Stimulated activated CD8-positive, alpha-beta memory T cell treated with anti-CD3 and anti-CD28 coated beads, Interleukin-15, amount 100 ng/mL, for 4 hours (primary cell): ENCODE data around the gene SNRNP27.
"Not testable (repeated sequence)": the region's sequence is repeated elsewhere in the genome, so short reads cannot be mapped to it uniquely, and the experiment has no call there.

Source experiments
- DNase-seq, 2 donors: peaks; one replicate each; pipeline ENCODE4 v3.0.0-alpha.2; 2020; ENCODE audit warnings: low read depth in 2 of 2

Gene SNRNP27

DNA sequence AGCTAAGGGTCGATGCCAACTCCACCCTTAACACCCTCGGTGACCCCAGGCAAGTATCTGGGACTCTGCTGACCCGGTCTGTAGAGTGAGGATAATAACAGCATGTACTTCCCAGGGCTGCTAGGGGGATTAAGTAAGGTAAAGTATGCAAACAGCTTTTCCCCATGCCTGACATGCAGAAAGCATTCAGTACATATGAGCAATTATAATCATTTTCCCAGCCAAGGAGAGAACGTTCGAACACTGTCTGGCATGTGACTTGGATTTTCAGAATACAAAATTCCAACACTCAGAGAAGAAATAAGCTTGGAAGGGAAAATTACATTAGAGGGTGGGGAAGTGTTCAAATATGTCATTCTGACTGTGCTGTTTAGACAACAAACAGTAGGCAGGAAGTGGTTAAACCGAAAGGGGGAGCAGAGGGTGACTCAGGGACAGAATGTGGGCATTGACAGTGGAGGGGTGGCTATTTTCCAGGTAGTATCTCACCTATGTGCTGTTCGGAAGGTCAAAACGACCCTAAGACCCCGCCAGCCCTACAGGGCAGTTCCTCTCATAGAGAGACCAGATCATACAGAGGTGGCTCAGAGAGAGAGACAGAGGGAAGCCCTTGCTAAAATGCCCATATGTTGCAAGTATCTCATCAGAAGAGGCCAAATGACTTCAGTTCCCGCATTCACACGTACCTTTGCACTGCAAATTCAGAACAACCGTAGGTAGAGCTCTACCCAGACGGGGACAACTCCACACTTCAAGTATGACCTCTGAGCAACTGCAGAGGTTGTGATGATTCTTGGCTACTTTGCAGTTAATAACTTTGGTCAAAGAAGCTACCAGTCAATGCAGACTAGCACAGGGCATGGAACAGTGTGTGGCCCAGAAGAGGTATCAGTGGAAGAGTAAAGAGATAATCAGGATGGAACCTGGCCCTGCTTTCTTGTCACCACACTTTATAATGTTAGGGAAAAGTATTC is 52.9 kb downstream of the SNRNP27 start:
- DNase-seq, result peak; percentile 25 to 35

DNA sequence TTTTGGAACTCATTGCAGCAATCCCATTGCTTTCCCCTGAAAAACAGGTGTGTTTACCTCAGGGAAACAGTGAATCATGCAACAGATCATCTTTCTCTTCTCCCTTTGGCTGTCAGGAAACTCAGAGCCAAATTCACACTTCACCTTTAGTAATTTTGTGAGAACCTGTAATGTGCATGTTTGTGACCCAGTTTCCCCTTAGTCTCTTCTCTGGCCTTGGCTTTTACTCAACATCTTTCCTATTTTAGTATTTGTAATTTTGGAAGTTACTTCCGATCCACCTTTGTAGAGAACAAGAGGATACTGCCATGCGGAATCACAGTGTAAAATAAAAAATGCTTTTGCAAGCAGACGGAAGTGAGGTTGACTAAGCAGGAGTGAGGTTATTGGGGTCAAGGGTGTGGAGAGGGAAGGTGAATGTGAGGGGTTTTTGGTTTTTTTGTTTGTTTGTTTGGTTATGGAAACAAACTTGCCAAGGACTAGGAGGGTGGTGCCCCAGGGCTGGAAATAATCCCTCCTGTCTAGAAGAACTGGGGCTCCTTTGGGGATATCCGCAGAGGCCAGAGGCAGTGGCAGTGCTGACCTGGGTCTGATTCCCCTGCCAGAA is 53.7 kb downstream of the SNRNP27 start:
- no peak for DNase-seq

DNA sequence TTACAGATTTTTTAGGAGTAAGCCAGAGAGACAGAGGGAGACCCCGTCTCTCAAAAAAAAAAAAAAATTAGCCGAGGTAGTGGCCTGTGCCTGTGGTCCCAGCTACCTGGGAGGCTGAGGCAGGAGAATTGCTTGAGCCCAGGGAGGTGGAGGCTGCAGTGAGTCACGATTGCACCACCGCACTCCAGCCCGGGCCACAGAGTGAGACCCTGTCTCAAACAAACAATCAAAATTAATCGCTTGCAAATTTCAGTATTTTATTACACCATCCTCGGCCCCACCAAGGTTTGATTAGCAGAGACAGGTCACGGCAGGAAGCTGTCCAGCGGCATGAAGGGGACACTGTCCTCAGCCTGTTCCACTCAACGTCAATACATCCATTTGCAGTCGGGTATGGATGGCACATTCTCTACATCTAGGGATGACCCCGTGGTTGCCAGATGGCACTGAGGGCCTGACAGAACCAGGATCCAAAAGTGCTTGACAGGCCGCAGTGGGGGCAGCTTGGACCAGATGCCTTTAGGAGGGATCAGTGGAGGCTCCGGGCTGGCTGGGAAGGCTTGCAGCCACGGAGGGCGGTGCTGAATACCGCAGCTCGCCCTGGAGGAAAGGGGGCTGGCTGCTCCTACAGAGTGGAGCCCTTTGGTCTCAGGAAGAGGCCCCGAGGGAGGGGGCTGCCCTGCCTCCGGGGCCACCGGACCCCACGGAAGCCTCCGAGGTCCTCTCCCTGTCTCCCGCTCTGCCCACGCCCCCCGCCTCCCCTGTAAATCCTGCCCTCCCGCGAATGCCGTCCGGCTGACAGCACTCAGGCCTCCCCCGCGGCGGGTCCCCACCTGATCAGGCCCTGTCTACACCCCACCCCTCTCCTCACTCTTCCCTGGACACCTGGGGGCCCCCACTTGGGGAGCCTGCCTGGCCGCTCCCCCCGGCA is 54.5 kb downstream of the SNRNP27 start:
- DNase-seq, result no peak

DNA sequence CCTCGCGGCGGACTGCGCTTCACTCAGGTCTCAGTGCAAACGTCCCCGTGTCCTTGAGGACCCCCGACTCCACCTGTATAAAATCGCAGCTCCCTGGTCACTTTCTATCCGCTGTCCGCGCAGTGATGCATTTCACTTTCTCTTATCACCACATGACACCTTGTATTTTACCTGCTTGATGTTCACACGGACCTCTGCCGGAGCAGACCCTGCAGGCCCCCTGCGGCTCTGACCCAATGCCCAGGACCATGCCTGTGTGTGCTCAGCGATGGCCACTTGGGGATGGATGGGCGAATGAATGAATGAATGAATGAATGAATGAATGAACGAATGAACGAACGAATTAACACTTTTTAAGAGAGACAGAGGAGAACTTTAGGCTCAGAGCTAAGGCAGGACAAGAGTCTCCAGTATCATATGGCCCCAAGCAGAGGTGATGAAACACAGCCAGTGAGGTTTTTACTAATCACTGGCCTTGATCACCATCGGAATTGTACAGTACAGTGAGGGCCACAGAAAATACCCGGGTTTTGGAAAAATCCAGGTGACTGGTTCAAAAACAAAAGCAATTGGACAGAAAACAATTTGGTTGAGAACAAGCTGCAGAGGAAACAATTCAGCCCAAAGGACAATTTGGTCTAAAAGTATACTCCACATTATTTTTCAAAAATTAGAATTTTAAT is 55.3 kb downstream of the SNRNP27 start:
- DNase-seq, result no peak

DNA sequence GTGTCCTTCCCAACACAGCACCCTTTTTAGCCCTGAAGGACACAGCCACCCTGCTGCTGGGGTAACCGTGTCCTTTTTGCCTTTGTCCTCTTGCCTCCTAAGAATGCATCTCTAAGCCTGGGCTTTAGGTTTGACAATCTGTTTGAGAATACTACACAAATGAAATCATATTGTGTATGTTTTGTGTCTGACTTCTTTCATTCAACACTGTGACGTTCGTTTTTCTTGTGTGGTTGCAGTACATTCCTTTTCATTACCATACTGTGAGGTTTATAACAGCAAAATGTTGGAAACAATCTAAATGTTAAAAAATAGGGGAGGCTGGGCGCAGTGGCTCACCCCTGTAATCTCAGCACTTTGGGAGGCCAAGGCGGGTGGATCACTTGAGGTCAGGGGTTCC is 56.5 kb downstream of the SNRNP27 start:
- DNase-seq, result no peak

DNA sequence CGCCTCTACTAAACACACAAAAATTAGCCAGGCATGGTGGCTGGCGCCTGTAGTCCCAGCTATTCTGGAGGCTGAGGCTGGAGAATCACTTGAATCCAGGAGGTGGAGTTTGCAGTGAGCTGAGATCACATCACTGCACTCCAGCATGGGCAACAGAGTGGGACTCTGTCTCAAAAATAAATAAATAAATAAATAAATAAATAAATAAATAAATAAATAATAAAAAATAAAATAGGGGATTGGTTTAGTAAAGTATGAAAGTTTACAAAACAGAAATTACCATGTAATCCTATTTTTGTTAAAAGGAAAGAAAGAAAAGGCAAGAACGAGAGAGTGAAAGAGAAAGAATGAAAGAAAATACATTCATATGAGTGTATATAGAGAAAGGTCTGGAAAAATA is 56.9 kb downstream of the SNRNP27 start:
- not testable (repeated sequence) for DNase-seq

DNA sequence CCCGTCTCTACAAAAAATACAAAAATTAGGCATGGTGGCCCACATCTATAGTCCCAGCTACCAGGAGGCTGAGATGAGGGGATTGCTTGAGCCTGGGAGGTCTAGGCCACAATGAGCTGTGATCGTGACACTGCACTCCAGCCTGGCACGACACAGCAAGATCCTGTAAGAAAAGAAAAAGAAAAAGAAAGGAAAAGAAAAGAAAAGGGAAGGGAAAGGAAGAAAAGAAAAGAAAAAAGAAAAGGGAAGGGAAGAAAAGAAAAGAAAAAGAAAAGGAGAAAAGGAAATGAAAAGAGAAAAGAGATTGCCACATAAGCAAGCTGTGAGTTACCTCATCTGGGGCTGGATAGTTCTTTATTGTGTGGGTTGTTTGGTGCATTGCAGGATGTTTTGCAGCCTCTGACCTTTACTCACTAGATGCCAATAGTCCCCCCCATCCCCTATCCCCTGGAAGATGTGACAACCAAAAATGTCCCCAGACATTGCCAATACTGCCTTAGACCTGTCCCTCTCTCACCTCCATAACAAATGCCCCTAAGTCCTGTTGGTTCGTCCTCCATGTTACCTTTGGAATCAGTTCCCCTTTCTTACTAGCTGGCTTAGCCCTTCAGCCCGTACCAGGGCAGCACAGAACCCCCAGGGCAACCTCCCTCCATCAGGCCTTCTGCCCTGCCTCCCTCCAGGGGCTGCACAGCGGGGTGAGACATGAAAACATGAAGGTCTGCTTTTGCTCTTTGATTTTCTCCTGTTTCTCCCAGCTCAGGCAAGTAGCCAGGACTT is 58.8 kb downstream of the SNRNP27 start:
- DNase-seq, result no peak

DNA sequence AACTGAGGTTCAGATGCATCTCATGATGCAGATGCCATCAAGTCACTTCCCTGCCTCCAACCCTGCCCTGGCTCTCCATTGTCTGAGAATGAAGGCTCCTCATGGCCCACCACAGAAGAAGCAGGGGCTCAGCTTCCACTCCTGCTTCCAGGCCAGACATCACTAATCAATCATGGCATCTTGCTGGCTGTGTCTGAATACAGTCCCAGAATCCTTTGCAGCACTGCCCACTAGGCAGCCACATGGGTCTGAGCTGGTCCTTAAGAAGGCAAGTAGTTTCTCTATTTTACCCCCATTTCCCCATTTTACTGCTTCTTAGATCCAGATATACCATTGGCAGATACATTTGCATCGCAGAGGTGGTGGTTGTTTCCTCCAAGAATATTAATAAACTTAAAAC is 60.3 kb downstream of the SNRNP27 start:
- no peak for DNase-seq
